ENCODE results near the gene PVR.
A peak's percentile ranks its signal among the peaks of the same experiment; 100 is the strongest.

PVR gene

DNA sequence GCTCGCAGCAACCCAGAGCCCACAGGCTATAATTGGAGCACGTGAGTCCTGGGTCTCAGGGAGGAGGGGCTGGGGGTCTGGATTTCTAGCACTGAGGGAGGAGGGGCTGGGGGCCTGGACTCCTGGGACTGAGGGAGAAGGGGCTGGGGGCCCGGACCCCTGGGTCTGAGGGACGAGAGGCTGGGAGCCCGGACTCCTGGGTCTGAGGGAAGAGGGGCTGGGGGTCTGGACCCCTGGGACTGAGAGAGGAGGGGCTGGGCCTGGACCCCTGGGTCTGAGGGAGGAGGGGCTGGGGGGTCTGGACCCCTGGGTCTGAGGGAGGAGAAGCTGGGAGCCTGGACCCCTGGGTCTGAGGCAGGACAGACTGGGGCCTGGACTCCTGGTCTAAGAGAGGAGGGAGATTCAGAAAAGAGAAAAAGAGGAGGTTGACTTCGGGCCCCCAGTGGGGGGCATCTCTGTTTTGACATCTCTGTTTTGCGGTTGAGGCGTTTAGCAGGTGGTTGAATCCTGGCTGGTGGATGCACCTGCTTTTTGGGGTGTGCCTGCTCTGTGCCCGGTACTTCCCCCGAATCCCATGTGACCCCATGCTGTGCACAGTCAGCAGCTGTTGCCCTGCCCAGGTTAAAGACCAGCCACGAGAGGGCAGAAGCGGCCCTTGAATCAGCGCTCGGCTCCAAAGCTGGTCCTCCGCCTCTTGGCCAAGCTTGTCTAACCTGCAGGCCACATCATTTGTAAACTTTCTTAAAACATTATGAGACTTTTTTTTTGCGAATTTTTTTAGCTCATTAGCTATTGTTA is 10.5 kb downstream of the PVR start:
- DNase-seq (ENCODE audit: low read depth): no peak
- no peak overlapping the region for H3K4me3 ChIP-seq (ENCODE audit: low read depth, low read length)
- TF ChIP-seq, protein P1, sequence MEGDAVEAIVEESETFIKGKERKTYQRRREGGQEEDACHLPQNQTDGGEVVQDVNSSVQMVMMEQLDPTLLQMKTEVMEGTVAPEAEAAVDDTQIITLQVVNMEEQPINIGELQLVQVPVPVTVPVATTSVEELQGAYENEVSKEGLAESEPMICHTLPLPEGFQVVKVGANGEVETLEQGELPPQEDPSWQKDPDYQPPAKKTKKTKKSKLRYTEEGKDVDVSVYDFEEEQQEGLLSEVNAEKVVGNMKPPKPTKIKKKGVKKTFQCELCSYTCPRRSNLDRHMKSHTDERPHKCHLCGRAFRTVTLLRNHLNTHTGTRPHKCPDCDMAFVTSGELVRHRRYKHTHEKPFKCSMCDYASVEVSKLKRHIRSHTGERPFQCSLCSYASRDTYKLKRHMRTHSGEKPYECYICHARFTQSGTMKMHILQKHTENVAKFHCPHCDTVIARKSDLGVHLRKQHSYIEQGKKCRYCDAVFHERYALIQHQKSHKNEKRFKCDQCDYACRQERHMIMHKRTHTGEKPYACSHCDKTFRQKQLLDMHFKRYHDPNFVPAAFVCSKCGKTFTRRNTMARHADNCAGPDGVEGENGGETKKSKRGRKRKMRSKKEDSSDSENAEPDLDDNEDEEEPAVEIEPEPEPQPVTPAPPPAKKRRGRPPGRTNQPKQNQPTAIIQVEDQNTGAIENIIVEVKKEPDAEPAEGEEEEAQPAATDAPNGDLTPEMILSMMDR (IDR thresholded peaks at IDR 0.05; ENCODE audit: control insufficient read depth, extremely low read depth, insufficient read depth): peak; percentile 50; the same call in 1 of the 2 replicates

DNA sequence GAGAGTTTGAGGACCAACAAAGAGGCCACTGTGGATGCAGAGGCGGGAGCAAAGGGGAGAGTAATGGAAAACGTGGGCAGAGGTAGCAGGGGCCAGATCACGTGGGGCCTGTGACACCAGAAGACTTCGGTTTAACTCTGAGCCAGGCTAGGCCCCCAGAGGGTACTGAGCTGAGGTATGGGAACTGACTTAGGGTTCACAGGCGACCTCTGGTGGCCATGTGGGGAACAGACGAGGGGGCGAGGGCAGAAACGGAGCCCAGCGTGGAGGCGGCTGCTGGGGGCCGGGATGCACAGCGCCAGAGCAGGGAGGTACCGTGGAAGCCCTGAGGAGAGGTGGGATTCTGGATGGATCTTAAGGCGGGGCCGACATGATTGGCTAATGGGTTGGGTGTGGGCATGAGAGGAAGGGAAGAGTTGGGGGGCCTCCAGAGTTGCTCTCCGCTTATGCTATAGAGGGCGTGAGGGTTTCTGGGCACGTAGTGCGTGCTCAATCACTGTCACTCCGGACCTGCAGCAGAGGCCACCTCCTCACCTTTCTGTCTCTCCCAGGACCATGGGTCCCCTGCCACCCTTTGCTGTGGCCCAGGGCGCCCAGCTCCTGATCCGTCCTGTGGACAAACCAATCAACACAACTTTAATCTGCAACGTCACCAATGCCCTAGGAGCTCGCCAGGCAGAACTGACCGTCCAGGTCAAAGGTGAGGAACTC is 13.7 kb downstream of the PVR start:
- TF ChIP-seq, protein P1 (IDR thresholded peaks at IDR 0.05; ENCODE audit: control insufficient read depth, extremely low read depth, insufficient read depth): peak; percentile 64
- H3K4me3 ChIP-seq (ENCODE audit: low read depth, low read length): no peak overlapping the region
- DNase-seq (ENCODE audit: low read depth): no peak

DNA sequence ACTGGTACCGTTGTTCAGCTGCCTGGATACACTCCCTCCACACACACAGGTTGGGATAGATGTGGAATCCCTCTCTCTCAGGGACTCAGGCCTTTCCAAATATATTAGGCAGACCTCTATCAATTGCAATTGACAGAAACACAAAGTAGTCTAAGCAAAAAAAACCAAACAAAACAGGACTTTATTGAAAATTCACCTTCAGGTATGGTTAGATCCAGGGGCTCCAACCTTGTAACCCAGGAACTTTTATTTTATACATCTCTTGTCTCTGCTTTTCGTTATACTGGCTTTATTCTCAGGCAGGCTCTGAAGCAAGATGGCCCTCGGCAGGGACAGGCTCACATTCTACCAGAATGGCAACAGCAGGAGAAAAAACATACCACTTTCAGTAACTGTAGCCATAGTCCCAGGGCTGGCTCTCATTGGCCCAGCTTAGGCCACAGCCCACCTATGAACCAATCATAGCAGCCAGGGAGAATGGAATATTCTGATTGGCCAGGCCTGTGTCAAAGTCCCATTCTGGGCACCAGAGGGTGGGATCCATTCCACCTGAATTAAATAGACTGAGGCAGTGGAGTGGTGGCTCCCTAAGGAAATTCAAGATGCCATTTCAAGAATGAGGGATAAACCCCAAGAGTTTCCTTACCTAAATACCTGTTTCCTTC is 14.5 kb downstream of the PVR start:
- no peak overlapping the region for H3K4me3 ChIP-seq (ENCODE audit: low read depth, low read length)
- DNase-seq (ENCODE audit: low read depth): no peak
- TF ChIP-seq, protein P1 (IDR thresholded peaks at IDR 0.05; ENCODE audit: control insufficient read depth, extremely low read depth, insufficient read depth): no peak

DNA sequence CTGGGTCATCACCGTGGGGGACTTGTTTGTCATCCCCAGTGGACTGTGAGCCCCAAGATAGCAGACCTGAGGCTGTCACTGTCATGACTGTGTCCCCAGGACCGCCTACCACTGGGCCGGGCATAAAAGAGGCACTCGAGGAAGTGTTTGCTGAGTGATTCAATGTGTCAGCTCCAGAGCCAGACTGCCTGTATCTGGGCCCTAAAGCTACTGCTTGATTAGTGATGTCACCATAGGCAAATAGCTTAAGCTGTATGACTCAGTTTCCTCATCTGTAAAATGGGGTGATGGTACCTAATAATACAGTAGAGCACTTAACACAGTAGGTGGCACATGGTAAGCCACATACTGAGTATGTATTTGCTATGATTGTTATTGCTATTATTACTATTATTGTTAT is 16.4 kb downstream of the PVR start:
- TF ChIP-seq, protein P1 (IDR thresholded peaks at IDR 0.05; ENCODE audit: control insufficient read depth, extremely low read depth, insufficient read depth): no peak

DNA sequence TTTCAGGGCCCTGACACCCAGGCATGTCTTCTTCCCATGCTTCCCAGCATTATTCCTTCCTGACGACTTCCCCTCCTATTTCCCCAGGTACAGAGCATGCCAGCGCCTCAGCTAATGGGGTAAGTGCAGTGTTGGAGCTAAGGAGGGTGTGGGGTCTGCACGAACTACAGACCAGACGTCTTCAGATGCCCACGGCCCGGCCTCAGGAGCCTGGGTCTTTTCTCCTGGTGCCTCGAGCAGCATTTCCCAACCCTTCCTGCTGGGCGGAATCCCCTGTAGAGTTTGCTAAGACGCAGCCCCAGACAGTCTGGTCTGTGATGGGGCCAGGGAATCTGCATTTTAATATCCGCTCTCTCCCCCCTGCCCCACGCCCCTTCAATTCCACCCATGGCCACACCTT is 17.5 kb downstream of the PVR start:
- DNase-seq (ENCODE audit: low read depth): no peak
- H3K4me3 ChIP-seq (ENCODE audit: low read depth, low read length): no peak overlapping the region
- TF ChIP-seq, protein P1 (IDR thresholded peaks at IDR 0.05; ENCODE audit: control insufficient read depth, extremely low read depth, insufficient read depth): no peak

More for the DNA sequence above, 16.4 kb downstream of the PVR start:
- H3K4me3 ChIP-seq (ENCODE audit: low read depth, low read length): no peak overlapping the region
- no peak for DNase-seq (ENCODE audit: low read depth)

DNA sequence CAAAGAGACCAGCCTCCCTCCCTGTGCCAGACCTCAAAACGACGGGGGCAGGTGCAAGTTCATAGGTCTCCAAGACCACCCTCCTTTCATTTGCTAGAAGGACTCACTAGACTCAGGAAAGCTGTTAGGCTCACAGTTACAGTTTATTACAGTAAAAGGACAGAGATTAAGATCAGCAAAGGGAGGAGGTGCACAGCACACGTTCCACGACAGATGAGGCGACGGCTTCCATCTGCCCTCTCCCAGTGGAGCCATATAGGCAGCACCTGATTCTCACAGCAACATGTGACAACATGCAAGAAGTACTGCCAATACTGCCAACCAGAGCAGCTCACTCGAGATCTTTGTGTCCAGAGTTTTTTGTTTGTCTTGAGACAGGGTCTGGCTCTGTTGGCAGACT is 18.2 kb downstream of the PVR start:
- H3K4me3 ChIP-seq (ENCODE audit: low read depth, low read length): no peak overlapping the region
- TF ChIP-seq, protein P1 (IDR thresholded peaks at IDR 0.05; ENCODE audit: control insufficient read depth, extremely low read depth, insufficient read depth): no peak
- DNase-seq (ENCODE audit: low read depth): no peak
